Keratinocyte (primary cell): ENCODE measurements around the gene AGO3. TPM values are rescaled to one million over a fixed set of nuclear protein-coding genes. Genes with fewer than 3 reads are reported as not detected.

Experiments
- DNase-seq: peaks from one replicate; pipeline ENCODE4 v3.0.0-alpha.2; 2011; ENCODE audit warnings: low read depth, missing footprints, low spot score
- FAIRE-seq: peaks from 2 replicates; lab custom pipeline; 2011; peaks lifted over from hg19 to GRCh38; lab: Jason Lieb, UNC
- H2AFZ ChIP-seq: 2 replicates; pipeline ENCODE4 v1.6.0; 2012; ENCODE audit warnings: low read length, control low read depth, inconsistent platforms; ENCODE audit not compliant: control insufficient read depth
- H3K27ac ChIP-seq: 2 replicates; pipeline ENCODE4 v1.5.1; 2011; ENCODE audit warnings: low read length; ENCODE audit not compliant: control insufficient read depth, insufficient read depth
- H3K27me3 ChIP-seq: 3 replicates; pipeline ENCODE4 v1.6.0; 2011; ENCODE audit warnings: low read length; ENCODE audit not compliant: control insufficient read depth, insufficient read depth; ENCODE audit errors: extremely low read depth
- H3K36me3 ChIP-seq, 2 experiments: 2 replicates in 1 of 2; 3 replicates in 1 of 2; pipeline ENCODE4 v1.5.1; 2011; ENCODE audit warnings: low read length in 2 of 2, mild to moderate bottlenecking in 1 of 2; ENCODE audit not compliant: control insufficient read depth in 2 of 2, insufficient read depth in 2 of 2; ENCODE audit errors: extremely low read depth in 1 of 2
- H3K4me1 ChIP-seq: 3 replicates; pipeline ENCODE4 v1.5.1; 2011; ENCODE audit warnings: low read length; ENCODE audit not compliant: control insufficient read depth, insufficient read depth; ENCODE audit errors: extremely low read depth
- H3K4me2 ChIP-seq: 3 replicates; pipeline ENCODE4 v1.6.0; 2011; ENCODE audit warnings: low read depth, low read length; ENCODE audit not compliant: control insufficient read depth, insufficient read depth; ENCODE audit errors: extremely low read depth
- H3K4me3 ChIP-seq, 3 experiments: fragments of 200-600 bp in 1 of 3; sonication (generic) in 1 of 3; 2 replicates in 2 of 3; 3 replicates in 1 of 3; pipeline ENCODE4 v1.5.1; 2011 to 2016; ENCODE audit warnings: low read length in 3 of 3, mild to moderate bottlenecking in 3 of 3, control low read depth in 2 of 3, inconsistent platforms in 1 of 3, low read depth in 1 of 3, mixed read lengths in 1 of 3, mixed run types in 1 of 3, moderate library complexity in 1 of 3; ENCODE audit not compliant: control insufficient read depth in 2 of 3, insufficient read depth in 2 of 3; ENCODE audit errors: extremely low read depth in 1 of 3
- H3K79me2 ChIP-seq: 2 replicates; pipeline ENCODE4 v1.6.0; 2012; ENCODE audit warnings: low read length; ENCODE audit not compliant: control insufficient read depth, insufficient read depth
- H3K9ac ChIP-seq: 3 replicates; pipeline ENCODE4 v1.6.0; 2011; ENCODE audit warnings: low read length; ENCODE audit not compliant: control insufficient read depth, insufficient read depth; ENCODE audit errors: extremely low read depth
- H3K9me1 ChIP-seq: 3 replicates; pipeline ENCODE4 v1.6.0; 2011; ENCODE audit warnings: low read length; ENCODE audit not compliant: control insufficient read depth, insufficient read depth; ENCODE audit errors: extremely low read depth
- H3K9me3 ChIP-seq: 2 replicates; pipeline ENCODE4 v1.5.1; 2012; ENCODE audit warnings: low read depth, low read length; ENCODE audit not compliant: control insufficient read depth
- H4K20me1 ChIP-seq: 3 replicates; pipeline ENCODE4 v1.6.0; 2011; ENCODE audit warnings: low read length; ENCODE audit not compliant: control insufficient read depth, insufficient read depth; ENCODE audit errors: extremely low read depth
- EZH2 ChIP-seq: IDR thresholded peaks from one replicate; pipeline ENCODE4 v1.6.1; 2012; ENCODE audit warnings: inconsistent platforms, mild to moderate bottlenecking, low read length, moderate library complexity
- dilution Hi-C: fragments of 300-500 bp; cut with MboI; formaldehyde crosslinking; loops from one replicate; pipeline ENCODE4 v1.7.0; 2020; ENCODE audit warnings: low sequenced_read_pairs; ENCODE audit not compliant: extremely low pct_ligation_motif_present
- polyA plus RNA-seq, 5 experiments: library from polyadenylated mRNA; depleted of rRNA in 3 of 5; stranded (reverse) in 3 of 5; stranded (forward) in 1 of 5; unstranded in 1 of 5; fragments of >200 nt; gene quantifications; 1 replicate in 1 of 5; 2 replicates in 3 of 5; 3 replicates in 1 of 5; pipeline versions ENCODE4 v1.2.1 to v1.2.3, GENCODE V29; 2011 to 2012; ENCODE audit warnings: missing spikeins in 2 of 5, low read depth in 1 of 5, low replicate concordance in 1 of 5
- TF ChIP-seq, protein P1 (sequence below), 3 experiments: IDR thresholded peaks in 1 of 3; conservative IDR thresholded peaks in 1 of 3; optimal IDR thresholded peaks in 1 of 3; 2 replicates in 2 of 3; 3 replicates in 1 of 3; pipeline versions ENCODE3 to v1.5.1; 2011; ENCODE audit warnings: low read length in 3 of 3, mild to moderate bottlenecking in 3 of 3, moderate library complexity in 2 of 3, control low read depth in 1 of 3, inconsistent platforms in 1 of 3; ENCODE audit not compliant: insufficient read depth in 2 of 3; ENCODE audit errors: extremely low read depth in 1 of 3

AGO3 gene
- polyA plus RNA-seq, 1 donor (not counting 4 experiments of a cell fraction or from before 2014, with no cell fraction given) = 14.0 TPM

DNA sequence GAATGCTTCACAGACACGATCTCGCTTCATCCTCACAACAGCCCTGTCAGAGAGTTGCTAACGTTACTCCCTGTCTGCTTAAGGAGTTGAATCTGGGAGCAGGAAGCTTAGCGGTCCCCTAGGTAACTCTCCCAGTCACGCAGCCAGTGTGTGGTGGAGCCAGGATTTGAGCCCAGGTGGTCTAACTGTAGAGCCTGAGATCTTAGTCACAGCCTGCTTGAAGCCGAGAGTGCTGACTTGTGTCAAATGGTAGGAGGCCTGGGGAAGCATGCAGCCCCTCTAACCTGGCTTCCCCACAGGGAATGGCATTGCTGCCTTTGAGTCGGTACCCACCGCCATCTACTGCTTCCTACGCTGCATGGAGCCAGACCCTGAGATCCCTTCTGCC is 161.9 kb downstream of the AGO3 start:
- H3K9ac ChIP-seq = no peak overlapping the region
- TF ChIP-seq EZH2 = no peak
- TF ChIP-seq, protein P1, sequence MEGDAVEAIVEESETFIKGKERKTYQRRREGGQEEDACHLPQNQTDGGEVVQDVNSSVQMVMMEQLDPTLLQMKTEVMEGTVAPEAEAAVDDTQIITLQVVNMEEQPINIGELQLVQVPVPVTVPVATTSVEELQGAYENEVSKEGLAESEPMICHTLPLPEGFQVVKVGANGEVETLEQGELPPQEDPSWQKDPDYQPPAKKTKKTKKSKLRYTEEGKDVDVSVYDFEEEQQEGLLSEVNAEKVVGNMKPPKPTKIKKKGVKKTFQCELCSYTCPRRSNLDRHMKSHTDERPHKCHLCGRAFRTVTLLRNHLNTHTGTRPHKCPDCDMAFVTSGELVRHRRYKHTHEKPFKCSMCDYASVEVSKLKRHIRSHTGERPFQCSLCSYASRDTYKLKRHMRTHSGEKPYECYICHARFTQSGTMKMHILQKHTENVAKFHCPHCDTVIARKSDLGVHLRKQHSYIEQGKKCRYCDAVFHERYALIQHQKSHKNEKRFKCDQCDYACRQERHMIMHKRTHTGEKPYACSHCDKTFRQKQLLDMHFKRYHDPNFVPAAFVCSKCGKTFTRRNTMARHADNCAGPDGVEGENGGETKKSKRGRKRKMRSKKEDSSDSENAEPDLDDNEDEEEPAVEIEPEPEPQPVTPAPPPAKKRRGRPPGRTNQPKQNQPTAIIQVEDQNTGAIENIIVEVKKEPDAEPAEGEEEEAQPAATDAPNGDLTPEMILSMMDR (optimal IDR thresholded peaks at IDR 0.05 in 1 of 3, IDR thresholded peaks at IDR 0.05 in 1 of 3, conservative IDR thresholded peaks at IDR 0.05 in 1 of 3; ENCODE audit: extremely low read depth in 1 of 3, insufficient read depth in 2 of 3, low read length in 3 of 3) = no peak
- H3K27me3 ChIP-seq = no peaks in the 10 kb centered on the region
- H3K9me1 ChIP-seq = peaks cover 2% of the 10 kb centered on the region
- H2AFZ ChIP-seq = no peak overlapping the region
- DNase-seq (no peak), FAIRE-seq (no peak)
- H3K9me3 ChIP-seq = no peaks in the 10 kb centered on the region
- no peak overlapping the region for H3K4me2 ChIP-seq
- peaks cover 34% of the 10 kb centered on the region for H3K79me2 ChIP-seq
- H3K4me1 ChIP-seq = peaks cover 9% of the 10 kb centered on the region
- no peak overlapping the region for H3K4me3 ChIP-seq
- peaks cover 32 to 50% of the 10 kb centered on the region in 2 experiments for H3K36me3 ChIP-seq
- dilution Hi-C loops = no loop called here
- H4K20me1 ChIP-seq = no peaks in the 10 kb centered on the region
- no peak overlapping the region for H3K27ac ChIP-seq

DNA sequence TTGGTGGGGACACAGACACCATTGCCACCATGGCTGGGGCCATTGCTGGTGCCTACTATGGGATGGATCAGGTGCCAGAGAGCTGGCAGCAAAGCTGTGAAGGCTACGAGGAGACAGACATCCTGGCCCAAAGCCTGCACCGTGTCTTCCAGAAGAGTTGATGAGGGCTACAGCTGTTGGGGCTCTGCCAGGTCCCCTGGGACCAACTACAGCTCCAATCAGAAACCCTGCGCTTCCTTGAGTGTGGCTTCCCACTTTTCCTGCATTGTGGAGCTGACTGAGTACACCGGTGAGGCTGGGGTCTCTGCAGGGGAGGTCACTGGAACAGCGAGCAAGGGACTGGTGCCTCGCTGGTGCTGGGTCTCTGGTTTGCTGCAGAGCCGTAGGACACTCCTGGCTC is 162.3 kb downstream of the AGO3 start:
- dilution Hi-C loops = no loop called here

More for the DNA sequence above, 162.3 kb downstream of the AGO3 start:
- DNase-seq (no peak), FAIRE-seq (no peak)
- no peaks in the 10 kb centered on the region for H3K27me3 ChIP-seq
- no peaks in the 10 kb centered on the region for H3K9me3 ChIP-seq
- peaks cover 2% of the 10 kb centered on the region for H3K9me1 ChIP-seq
- H3K36me3 ChIP-seq = peaks cover 32 to 50% of the 10 kb centered on the region in 2 experiments
- no peaks in the 10 kb centered on the region for H4K20me1 ChIP-seq
- H3K4me1 ChIP-seq = peaks cover 8% of the 10 kb centered on the region
- no peak overlapping the region for H2AFZ ChIP-seq
- H3K4me3 ChIP-seq = no peak overlapping the region
- H3K27ac ChIP-seq = no peak overlapping the region
- no peak overlapping the region for H3K9ac ChIP-seq
- no peak overlapping the region for H3K4me2 ChIP-seq
- TF ChIP-seq EZH2 = no peak
- TF ChIP-seq, protein P1 (optimal IDR thresholded peaks at IDR 0.05 in 1 of 3, IDR thresholded peaks at IDR 0.05 in 1 of 3, conservative IDR thresholded peaks at IDR 0.05 in 1 of 3; ENCODE audit: extremely low read depth in 1 of 3, insufficient read depth in 2 of 3, low read length in 3 of 3) = no peak
- peaks cover 34% of the 10 kb centered on the region for H3K79me2 ChIP-seq
